Stomach (tissue), 4 donors: ENCODE data around the gene PTPRT.

Source experiments
- POLR2A ChIP-seq, 4 donors: fragments of 450-650 bp; IDR thresholded peaks; one replicate each; pipeline ENCODE4 v1.6.1; 2016; ENCODE audit warnings: antibody characterized with exemption in 4 of 4, control low read depth in 2 of 4, mild to moderate bottlenecking in 1 of 4, moderate library complexity in 1 of 4
- TF ChIP-seq, protein P1 (sequence below), 7 experiments: fragments of 450-650 bp in 4 of 7; fragments of 200-600 bp in 3 of 7; sonication (generic) in 3 of 7; IDR thresholded peaks; one replicate each; pipeline ENCODE4 v1.5.1; 2016 to 2019; ENCODE audit warnings: antibody characterized with exemption in 7 of 7, control low read depth in 2 of 7, mild to moderate bottlenecking in 1 of 7

DNA sequence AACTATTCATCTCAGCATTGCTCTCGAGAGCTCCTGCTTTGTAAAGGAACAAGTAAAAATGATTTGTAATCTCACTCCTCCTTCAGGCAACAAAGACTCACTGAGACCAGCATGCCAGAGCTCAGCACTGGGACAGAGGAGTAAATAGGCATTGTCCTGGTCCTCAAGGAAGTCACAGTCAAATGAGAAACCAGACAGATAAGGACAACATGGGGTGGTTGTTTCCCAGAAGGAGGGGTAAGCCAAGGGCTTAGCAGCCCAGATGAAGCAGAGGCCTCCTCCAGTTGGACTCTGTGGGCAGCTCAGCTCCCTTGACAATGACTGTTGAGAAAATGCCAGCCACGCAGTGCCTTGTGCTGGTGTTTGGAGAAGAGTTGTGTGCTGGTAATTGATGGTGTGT is 1145.8 kb downstream of the PTPRT start:
- TF ChIP-seq POLR2A (IDR thresholded peaks at IDR 0.05) = no peak
- TF ChIP-seq, protein P1, sequence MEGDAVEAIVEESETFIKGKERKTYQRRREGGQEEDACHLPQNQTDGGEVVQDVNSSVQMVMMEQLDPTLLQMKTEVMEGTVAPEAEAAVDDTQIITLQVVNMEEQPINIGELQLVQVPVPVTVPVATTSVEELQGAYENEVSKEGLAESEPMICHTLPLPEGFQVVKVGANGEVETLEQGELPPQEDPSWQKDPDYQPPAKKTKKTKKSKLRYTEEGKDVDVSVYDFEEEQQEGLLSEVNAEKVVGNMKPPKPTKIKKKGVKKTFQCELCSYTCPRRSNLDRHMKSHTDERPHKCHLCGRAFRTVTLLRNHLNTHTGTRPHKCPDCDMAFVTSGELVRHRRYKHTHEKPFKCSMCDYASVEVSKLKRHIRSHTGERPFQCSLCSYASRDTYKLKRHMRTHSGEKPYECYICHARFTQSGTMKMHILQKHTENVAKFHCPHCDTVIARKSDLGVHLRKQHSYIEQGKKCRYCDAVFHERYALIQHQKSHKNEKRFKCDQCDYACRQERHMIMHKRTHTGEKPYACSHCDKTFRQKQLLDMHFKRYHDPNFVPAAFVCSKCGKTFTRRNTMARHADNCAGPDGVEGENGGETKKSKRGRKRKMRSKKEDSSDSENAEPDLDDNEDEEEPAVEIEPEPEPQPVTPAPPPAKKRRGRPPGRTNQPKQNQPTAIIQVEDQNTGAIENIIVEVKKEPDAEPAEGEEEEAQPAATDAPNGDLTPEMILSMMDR (IDR thresholded peaks at IDR 0.05) = no peak
